SJSA1 (cell line): ENCODE measurements around the gene MED28. TPM values are rescaled to one million over a fixed set of nuclear protein-coding genes. Genes with fewer than 3 reads are reported as not detected.
"Not testable (repeated sequence)": the region's sequence is repeated elsewhere in the genome, so short reads cannot be mapped to it uniquely, and the experiment has no call there.

Source experiments
- DNase-seq, 2 experiments: peaks; one replicate each; pipeline ENCODE4 v3.0.0-alpha.2; 2015 to 2020; ENCODE audit warnings: low spot score in 2 of 2, low read depth in 1 of 2
- H3K27ac ChIP-seq: fragments of 250-450 bp; sonication (Bioruptor Pico); 2 replicates; pipeline ENCODE4 v1.5.1; 2020; ENCODE audit warnings: mild to moderate bottlenecking, moderate library complexity
- H3K27me3 ChIP-seq: fragments of 250-450 bp; sonication (Bioruptor Pico); replicated peaks from 2 replicates; pipeline ENCODE4 v1.5.1; 2020; ENCODE audit warnings: mild to moderate bottlenecking, moderate library complexity
- H3K36me3 ChIP-seq: fragments of 250-450 bp; sonication (Bioruptor Pico); 2 replicates; pipeline ENCODE4 v1.5.1; 2020; ENCODE audit warnings: mild to moderate bottlenecking
- H3K4me1 ChIP-seq: fragments of 250-450 bp; sonication (Bioruptor Pico); replicated peaks from 2 replicates; pipeline ENCODE4 v1.6.1; 2021; ENCODE audit warnings: mild to moderate bottlenecking
- H3K4me3 ChIP-seq: fragments of 250-450 bp; sonication (Bioruptor Pico); 2 replicates; pipeline ENCODE4 v1.5.1; 2020; ENCODE audit warnings: mild to moderate bottlenecking
- H3K9me3 ChIP-seq: fragments of 250-450 bp; sonication (Bioruptor Pico); replicated peaks from 2 replicates; pipeline ENCODE4 v1.5.1; 2020; ENCODE audit warnings: mild to moderate bottlenecking
- total RNA-seq: library from RNA; depleted of rRNA; stranded (reverse); fragments of >200 nt; shearing (Covaris generic); gene quantifications from 2 replicates; pipeline ENCODE4 v1.2.3, GENCODE V29; 2014

The MED28 gene
- total RNA-seq, 1 experiment from 2014 or later, result 4.9 TPM

DNA sequence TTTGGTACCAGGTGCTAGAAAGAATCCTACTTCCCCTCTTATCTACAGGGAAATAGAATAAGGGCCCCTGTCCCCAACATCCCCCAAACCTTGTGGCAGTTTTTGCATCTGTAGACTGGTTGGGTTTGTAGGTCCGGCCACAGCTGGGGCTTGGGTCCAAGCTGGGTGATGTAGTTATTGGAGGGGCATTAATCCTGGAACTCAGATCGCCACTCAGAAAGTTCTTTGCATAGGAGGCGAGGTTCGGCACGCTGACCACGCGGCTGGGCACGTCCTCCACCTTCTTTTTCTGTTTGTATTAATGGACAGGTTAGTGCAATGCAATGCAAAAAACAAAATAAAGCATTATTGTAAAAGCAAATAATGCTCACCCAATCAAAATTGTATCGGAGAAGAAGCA, 19.2 kb downstream of the MED28 start:
- H3K4me3 ChIP-seq, result no peak overlapping the region
- H3K4me1 ChIP-seq, result no peaks in the 10 kb centered on the region
- H3K27ac ChIP-seq, result no peak overlapping the region
- H3K36me3 ChIP-seq, result peaks cover 6% of the 10 kb centered on the region
- no peaks in the 10 kb centered on the region for H3K27me3 ChIP-seq
- H3K9me3 ChIP-seq, result no peaks in the 10 kb centered on the region
- DNase-seq, result no peak

GRCh38 chr4:17635056-17635455, 20.6 kb downstream of the MED28 start:
- no peak for DNase-seq
- Histone ChIP-seq H3K27ac (no peak overlapping the region), H3K4me3 (no peak overlapping the region), H3K27me3 (no peaks in the 10 kb centered on the region), H3K36me3 (peaks cover 3% of the 10 kb centered on the region; the same call in 1 of the 2 replicates), H3K9me3 (no peaks in the 10 kb centered on the region), H3K4me1 (no peaks in the 10 kb centered on the region)

DNA sequence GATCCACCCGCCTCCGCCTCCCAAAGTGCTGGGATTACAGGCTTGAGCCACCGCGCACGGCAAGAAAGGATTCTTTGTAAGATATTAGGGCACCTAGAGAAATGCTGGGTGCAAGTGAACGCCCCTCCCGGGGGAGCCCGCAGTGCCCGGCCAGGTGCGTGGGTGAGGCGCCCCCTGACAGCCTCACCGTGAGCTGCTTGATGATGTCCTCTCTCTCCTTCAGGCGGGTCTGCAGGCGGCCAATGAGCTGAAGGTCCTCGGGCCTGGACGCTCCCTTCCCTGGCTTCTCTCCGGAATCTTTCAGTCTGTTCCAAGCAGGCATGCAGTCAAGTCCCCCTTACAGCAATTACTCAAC, 21.9 kb downstream of the MED28 start:
- H3K27me3 ChIP-seq, result no peaks in the 10 kb centered on the region
- H3K9me3 ChIP-seq, result no peaks in the 10 kb centered on the region
- H3K4me1 ChIP-seq, result no peaks in the 10 kb centered on the region
- peaks cover 3% of the 10 kb centered on the region; the same call in 1 of the 2 replicates for H3K36me3 ChIP-seq
- DNase-seq, result no peak
- no peak overlapping the region for H3K27ac ChIP-seq
- H3K4me3 ChIP-seq, result no peak overlapping the region

DNA sequence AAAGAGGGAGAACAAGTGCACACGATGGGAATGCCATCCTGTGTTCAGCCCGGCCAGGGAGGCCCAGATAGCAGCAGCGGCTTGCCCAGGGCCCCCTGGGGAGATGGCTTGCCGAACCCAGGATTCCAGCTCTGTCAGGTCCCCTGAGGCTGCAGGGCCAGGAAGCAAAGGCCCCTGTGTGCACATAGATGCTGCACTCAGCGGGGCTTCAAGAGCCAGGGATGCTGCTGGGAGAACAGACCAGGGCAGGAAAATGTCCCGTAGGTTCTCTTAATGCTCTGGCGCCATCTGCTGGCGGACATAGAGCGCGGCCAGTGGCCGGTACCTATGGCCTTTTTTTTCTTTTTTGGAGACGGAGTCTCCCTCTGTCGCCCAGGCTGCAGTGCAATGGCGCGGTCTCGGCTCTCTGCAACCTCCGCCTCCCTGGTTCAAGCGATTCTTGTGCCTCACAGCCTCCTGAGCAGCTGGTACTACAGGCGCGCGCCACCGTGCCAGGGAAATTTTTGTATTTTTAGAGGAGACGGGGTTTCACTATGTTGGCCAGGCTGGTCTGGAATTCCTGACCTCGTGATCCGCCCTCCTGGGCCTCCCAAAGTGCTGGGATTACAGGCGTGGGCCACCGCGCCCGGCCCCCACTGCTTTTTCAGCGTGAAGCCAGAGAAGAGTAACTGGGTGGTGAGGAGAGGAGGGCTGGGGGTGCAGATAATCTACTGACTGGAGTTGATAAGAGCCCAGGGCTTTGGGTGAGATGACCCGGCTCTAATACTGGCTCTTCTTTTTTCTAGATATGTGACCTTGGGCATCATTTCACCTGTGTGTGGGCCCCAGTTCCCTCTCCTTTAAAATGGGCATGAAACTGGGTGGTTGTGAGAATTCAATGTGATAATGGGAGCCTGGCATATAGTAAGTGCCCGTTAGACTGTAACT, 22.5 kb downstream of the MED28 start:
- Histone ChIP-seq H3K4me1 (no peaks in the 10 kb centered on the region), H3K4me3 (no peak overlapping the region), H3K36me3 (no peaks in the 10 kb centered on the region; the same call in 1 of the 2 replicates), H3K9me3 (no peaks in the 10 kb centered on the region), H3K27ac (no peak overlapping the region), H3K27me3 (no peaks in the 10 kb centered on the region)
- peak; percentile 44 to 47 for DNase-seq

GRCh38 chr4:17639136-17639535, 24.7 kb downstream of the MED28 start:
- Histone ChIP-seq H3K4me1 (no peaks in the 10 kb centered on the region), H3K4me3 (no peak overlapping the region), H3K27ac (no peak overlapping the region), H3K9me3 (no peaks in the 10 kb centered on the region), H3K27me3 (no peaks in the 10 kb centered on the region), H3K36me3 (no peaks in the 10 kb centered on the region)
- DNase-seq, result no peak

- Histone ChIP-seq H3K9me3 (no peaks in the 10 kb centered on the region), H3K4me1 (no peaks in the 10 kb centered on the region), H3K27me3 (no peaks in the 10 kb centered on the region), H3K27ac (no peak overlapping the region), H3K4me3 (no peak overlapping the region), H3K36me3 (no peaks in the 10 kb centered on the region)
- no peak for DNase-seq
Observed at GRCh38 chr4:17642398-17642783, 27.9 kb downstream of the MED28 start.

DNA sequence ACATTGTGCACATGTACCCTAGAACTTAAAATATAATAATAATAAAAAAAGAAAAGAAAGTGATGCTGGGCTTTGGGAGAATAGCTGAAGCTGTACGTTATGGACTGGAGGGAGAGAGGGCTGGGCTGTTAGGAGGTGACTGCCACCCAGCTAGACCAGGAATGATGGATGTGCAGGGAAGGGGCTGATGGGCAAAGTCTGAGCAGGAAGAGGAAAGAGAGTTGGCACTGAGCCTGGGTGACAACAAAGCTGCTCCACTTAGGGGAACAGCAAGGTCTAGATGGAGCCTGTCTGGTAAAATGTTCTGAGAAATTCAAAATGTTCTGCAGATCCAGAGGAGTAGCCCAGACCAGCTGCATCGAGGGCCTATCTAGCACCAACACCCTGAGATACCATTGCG, 32.3 kb downstream of the MED28 start:
- no peaks in the 10 kb centered on the region for H3K4me1 ChIP-seq
- H3K27me3 ChIP-seq, result no peaks in the 10 kb centered on the region
- DNase-seq, result no peak
- H3K27ac ChIP-seq, result no peak overlapping the region
- H3K4me3 ChIP-seq, result no peak overlapping the region
- H3K36me3 ChIP-seq, result no peaks in the 10 kb centered on the region
- no peaks in the 10 kb centered on the region for H3K9me3 ChIP-seq

GRCh38 chr4:17647176-17647806, 32.9 kb downstream of the MED28 start:
- no peaks in the 10 kb centered on the region for H3K36me3 ChIP-seq
- no peak for DNase-seq
- H3K9me3 ChIP-seq, result no peaks in the 10 kb centered on the region
- no peak overlapping the region for H3K4me3 ChIP-seq
- H3K27ac ChIP-seq, result no peak overlapping the region
- H3K4me1 ChIP-seq, result no peaks in the 10 kb centered on the region
- H3K27me3 ChIP-seq, result no peaks in the 10 kb centered on the region

GRCh38 chr4:17647927-17648326, 33.5 kb downstream of the MED28 start:
- no peaks in the 10 kb centered on the region for H3K4me1 ChIP-seq
- no peak overlapping the region for H3K27ac ChIP-seq
- no peak overlapping the region for H3K4me3 ChIP-seq
- H3K27me3 ChIP-seq, result no peaks in the 10 kb centered on the region
- no peak for DNase-seq
- H3K9me3 ChIP-seq, result no peaks in the 10 kb centered on the region
- H3K36me3 ChIP-seq, result no peaks in the 10 kb centered on the region

DNA sequence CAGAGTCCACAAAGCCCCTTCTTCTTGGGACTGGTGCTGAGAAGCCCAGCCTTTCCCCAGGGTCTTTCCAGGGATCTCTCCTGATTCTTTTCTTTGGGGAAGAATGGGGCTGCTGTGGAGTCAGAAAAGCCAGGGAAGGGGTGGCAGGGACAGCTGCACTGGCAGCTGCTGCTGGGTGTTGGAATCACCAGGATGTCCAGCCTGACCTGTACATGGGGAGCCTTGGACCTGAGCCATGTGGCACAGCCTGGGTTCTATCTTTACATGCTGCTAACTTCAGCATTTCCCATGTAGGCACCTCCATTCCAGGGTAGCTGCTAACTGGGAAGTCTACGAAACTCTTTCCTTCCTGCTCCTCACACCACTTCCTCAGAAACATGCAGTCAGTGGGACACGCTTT, 36.0 kb downstream of the MED28 start:
- Histone ChIP-seq H3K27me3 (no peaks in the 10 kb centered on the region), H3K4me1 (no peaks in the 10 kb centered on the region), H3K27ac (no peak overlapping the region), H3K36me3 (no peaks in the 10 kb centered on the region), H3K9me3 (no peaks in the 10 kb centered on the region), H3K4me3 (no peak overlapping the region)
- DNase-seq, result no peak

GRCh38 chr4:17654701-17655100, 40.3 kb downstream of the MED28 start:
- no peaks in the 10 kb centered on the region for H3K36me3 ChIP-seq
- no peak overlapping the region for H3K4me3 ChIP-seq
- no peaks in the 10 kb centered on the region for H3K4me1 ChIP-seq
- no peak overlapping the region for H3K27ac ChIP-seq
- no peaks in the 10 kb centered on the region for H3K9me3 ChIP-seq
- H3K27me3 ChIP-seq, result no peaks in the 10 kb centered on the region
- DNase-seq, result no peak

GRCh38 chr4:17657090-17657489, 42.6 kb downstream of the MED28 start:
- H3K36me3 ChIP-seq, result no peaks in the 10 kb centered on the region
- no peaks in the 10 kb centered on the region for H3K27me3 ChIP-seq

DNA sequence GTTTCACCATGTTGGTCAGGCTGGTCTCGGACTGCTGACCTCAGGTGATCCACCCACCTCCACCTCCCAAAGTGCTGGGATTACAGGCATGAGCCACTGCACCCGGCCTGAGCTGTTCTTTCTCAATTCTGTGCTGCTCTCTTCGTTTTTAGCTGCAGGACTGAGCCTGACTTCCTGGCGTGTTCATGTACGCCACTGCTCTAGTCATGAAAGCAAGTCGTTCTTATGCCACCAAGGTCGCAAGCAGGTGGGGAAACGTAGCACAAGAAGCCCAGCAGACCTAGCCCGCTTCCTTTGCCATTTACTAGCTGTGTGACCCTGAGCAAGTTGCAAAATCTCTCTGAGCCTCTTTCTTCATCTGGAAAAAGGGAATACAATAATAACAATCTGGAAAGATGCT, 43.4 kb downstream of the MED28 start:
- Histone ChIP-seq H3K4me1 (no peaks in the 10 kb centered on the region), H3K27ac (no peak overlapping the region), H3K27me3 (no peaks in the 10 kb centered on the region), H3K9me3 (no peaks in the 10 kb centered on the region), H3K36me3 (no peaks in the 10 kb centered on the region), H3K4me3 (no peak overlapping the region)
- no peak for DNase-seq

More at GRCh38 chr4:17657090-17657489, 42.6 kb downstream of the MED28 start:
- H3K4me1 ChIP-seq, result no peaks in the 10 kb centered on the region
- no peak overlapping the region for H3K27ac ChIP-seq
- H3K4me3 ChIP-seq, result no peak overlapping the region
- no peaks in the 10 kb centered on the region for H3K9me3 ChIP-seq
- no peak for DNase-seq

GRCh38 chr4:17659196-17659595, 44.8 kb downstream of the MED28 start:
- not testable (repeated sequence) for H3K4me1 ChIP-seq, H3K27me3 ChIP-seq, H3K36me3 ChIP-seq, H3K27ac ChIP-seq, H3K4me3 ChIP-seq, DNase-seq, H3K9me3 ChIP-seq
